HEK293T (cell line): ENCODE results near the gene RIT1.

Source experiments
- CTCF ChIA-PET: fragments of 350-600 bp; formaldehyde crosslinking; extraction: SDS; loops from one replicate; lab custom pipeline; 2021; ENCODE audit warnings: antibody characterized with exemption, inconsistent platforms; lab: Yijun Ruan, JAX
- POLR2A ChIA-PET: fragments of 350-600 bp; formaldehyde crosslinking; extraction: SDS; loops from one replicate; lab custom pipeline; 2020; ENCODE audit warnings: antibody characterized with exemption, inconsistent platforms; lab: Yijun Ruan, JAX
- DNase-seq: peaks from one replicate; pipeline ENCODE4 v3.0.0; 2012; ENCODE audit warnings: mixed read lengths; ENCODE audit errors: extremely low spot score
- ARNT ChIP-seq: fragments of 450-650 bp; IDR thresholded peaks from 2 replicates; pipeline ENCODE4 v1.6.1; 2017; ENCODE audit warnings: mild to moderate bottlenecking
- BHLHE40 ChIP-seq: fragments of 450-650 bp; IDR thresholded peaks from 2 replicates; pipeline ENCODE4 v1.6.1; 2016; ENCODE audit warnings: mild to moderate bottlenecking, moderate library complexity, borderline replicate concordance
- CTBP1 ChIP-seq: fragments of 450-650 bp; IDR thresholded peaks from 2 replicates; pipeline ENCODE4 v1.6.1; 2016; ENCODE audit warnings: borderline replicate concordance
- ELF4 ChIP-seq: fragments of 450-650 bp; IDR thresholded peaks from 2 replicates; pipeline ENCODE4 v1.6.1; 2017; ENCODE audit warnings: antibody characterized with exemption
- FOXA1 ChIP-seq: fragments of 450-650 bp; IDR thresholded peaks from 2 replicates; pipeline ENCODE4 v1.6.1; 2016; ENCODE audit warnings: mild to moderate bottlenecking
- FOXK2 ChIP-seq: fragments of 450-650 bp; IDR thresholded peaks from 2 replicates; pipeline ENCODE4 v1.6.1; 2016; ENCODE audit warnings: mild to moderate bottlenecking
- FOXM1 ChIP-seq: fragments of 450-650 bp; IDR thresholded peaks from 2 replicates; pipeline ENCODE4 v1.6.1; 2017; ENCODE audit warnings: mild to moderate bottlenecking, borderline replicate concordance
- HDGF ChIP-seq: fragments of 450-650 bp; IDR thresholded peaks from 2 replicates; pipeline ENCODE4 v1.6.1; 2017; ENCODE audit warnings: antibody characterized with exemption, borderline replicate concordance
- L3MBTL2 ChIP-seq: fragments of 450-650 bp; conservative IDR thresholded peaks from 2 replicates; pipeline ENCODE4 v1.6.1; 2016; ENCODE audit warnings: mild to moderate bottlenecking
- LEF1 ChIP-seq: fragments of 450-650 bp; IDR thresholded peaks from 2 replicates; pipeline ENCODE4 v1.6.1; 2017; ENCODE audit warnings: mild to moderate bottlenecking, borderline replicate concordance
- NFRKB ChIP-seq: fragments of 450-650 bp; IDR thresholded peaks from 2 replicates; pipeline ENCODE4 v1.6.1; 2016; ENCODE audit warnings: mild to moderate bottlenecking, moderate library complexity
- SP1 ChIP-seq: fragments of 450-650 bp; IDR thresholded peaks from 2 replicates; pipeline ENCODE4 v1.6.1; 2017
- SUZ12 ChIP-seq: fragments of 450-650 bp; IDR thresholded peaks from 2 replicates; pipeline ENCODE4 v1.6.1; 2016; ENCODE audit warnings: mild to moderate bottlenecking
- TARDBP ChIP-seq: fragments of 450-650 bp; IDR thresholded peaks from 2 replicates; pipeline ENCODE4 v1.6.1; 2016
- ZNF384 ChIP-seq: fragments of 450-650 bp; IDR thresholded peaks from 2 replicates; pipeline ENCODE4 v1.6.1; 2016
- TF ChIP-seq, protein P1 (sequence below): fragments of 450-650 bp; IDR thresholded peaks from 2 replicates; pipeline ENCODE4 v1.6.1; 2016

Gene RIT1

DNA sequence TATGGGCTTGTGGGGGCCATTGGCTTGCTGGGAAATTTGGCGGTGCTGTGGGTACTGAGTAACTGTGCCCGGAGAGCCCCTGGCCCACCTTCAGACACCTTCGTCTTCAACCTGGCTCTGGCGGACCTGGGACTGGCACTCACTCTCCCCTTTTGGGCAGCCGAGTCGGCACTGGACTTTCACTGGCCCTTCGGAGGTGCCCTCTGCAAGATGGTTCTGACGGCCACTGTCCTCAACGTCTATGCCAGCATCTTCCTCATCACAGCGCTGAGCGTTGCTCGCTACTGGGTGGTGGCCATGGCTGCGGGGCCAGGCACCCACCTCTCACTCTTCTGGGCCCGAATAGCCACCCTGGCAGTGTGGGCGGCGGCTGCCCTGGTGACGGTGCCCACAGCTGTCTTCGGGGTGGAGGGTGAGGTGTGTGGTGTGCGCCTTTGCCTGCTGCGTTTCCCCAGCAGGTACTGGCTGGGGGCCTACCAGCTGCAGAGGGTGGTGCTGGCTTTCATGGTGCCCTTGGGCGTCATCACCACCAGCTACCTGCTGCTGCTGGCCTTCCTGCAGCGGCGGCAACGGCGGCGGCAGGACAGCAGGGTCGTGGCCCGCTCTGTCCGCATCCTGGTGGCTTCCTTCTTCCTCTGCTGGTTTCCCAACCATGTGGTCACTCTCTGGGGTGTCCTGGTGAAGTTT lies 30.8 kb upstream of the RIT1 start:
- ChIA-PET POLR2A (interaction anchor here (1.5 kb wide), 1 partner anchor 271 kb away, joined by 3 read pairs; the partner anchor contains the start of gene PMF1), CTCF (interaction anchor here (1.4 kb wide), 1 partner anchor 48 kb away, joined by 6 read pairs; no protein-coding TSS in a partner anchor)
- DNase-seq, result no peak
- no peak for TF ChIP-seq HDGF
- TF ChIP-seq SP1, result no peak
- TF ChIP-seq FOXA1, result no peak
- no peak for TF ChIP-seq ELF4
- TF ChIP-seq, protein P1, sequence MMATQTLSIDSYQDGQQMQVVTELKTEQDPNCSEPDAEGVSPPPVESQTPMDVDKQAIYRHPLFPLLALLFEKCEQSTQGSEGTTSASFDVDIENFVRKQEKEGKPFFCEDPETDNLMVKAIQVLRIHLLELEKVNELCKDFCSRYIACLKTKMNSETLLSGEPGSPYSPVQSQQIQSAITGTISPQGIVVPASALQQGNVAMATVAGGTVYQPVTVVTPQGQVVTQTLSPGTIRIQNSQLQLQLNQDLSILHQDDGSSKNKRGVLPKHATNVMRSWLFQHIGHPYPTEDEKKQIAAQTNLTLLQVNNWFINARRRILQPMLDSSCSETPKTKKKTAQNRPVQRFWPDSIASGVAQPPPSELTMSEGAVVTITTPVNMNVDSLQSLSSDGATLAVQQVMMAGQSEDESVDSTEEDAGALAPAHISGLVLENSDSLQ, result no peak
- TF ChIP-seq SUZ12, result no peak
- TF ChIP-seq ARNT, result no peak
- no peak for TF ChIP-seq FOXK2
- TF ChIP-seq NFRKB, result no peak
- no peak for TF ChIP-seq L3MBTL2
- TF ChIP-seq CTBP1, result no peak
- no peak for TF ChIP-seq FOXM1

DNA sequence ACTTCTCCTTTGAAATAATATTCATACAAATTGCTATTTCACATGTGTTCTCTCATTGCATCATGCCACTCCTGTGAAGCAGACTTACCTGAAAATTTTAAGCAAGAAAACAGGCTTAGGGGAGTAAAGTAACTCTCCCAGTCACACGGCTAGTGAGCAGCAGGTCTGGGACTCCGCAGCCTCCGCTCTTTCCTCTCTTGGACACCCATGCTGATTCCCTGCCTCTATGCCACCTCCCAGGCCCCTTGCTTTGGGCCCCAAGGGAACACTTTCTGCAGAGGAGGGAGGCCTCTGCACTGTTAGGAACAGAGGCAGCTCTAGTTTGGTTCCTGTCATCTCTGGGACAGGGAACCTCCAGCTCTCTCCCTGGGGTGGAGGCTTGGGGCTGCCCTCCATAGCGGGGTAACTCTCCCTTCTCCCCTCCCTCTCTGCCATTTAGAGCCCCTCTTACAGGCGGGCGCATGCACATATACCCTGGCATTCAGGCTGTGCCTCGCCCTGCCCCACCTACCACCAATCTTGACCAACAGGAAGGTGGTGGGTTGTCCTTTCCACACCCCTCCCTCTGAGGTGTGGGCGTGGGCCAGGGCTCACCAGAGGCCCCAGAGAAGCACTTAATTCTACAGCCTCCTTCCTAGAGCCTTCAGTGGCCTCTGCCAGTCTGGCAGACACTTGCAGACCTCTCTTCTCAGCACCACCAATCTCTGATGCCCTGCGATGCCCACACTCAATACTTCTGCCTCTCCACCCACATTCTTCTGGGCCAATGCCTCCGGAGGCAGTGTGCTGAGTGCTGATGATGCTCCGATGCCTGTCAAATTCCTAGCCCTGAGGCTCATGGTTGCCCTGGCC lies 30.1 kb upstream of the RIT1 start, which contains the start of gene RXFP4:
Gene RXFP4, plus strand, starts transcription at position 646 of the 852 bp plus-strand sequence. Its CDS starts 72 bp downstream, at position 718.
- POLR2A ChIA-PET, result interaction anchor here (1.0 to 2.3 kb wide), 5 partner anchors 10 to 48 kb away, joined by 3 to 15 read pairs (median 7); partner anchors contain the start of gene ARHGEF2
- TF ChIP-seq L3MBTL2 (no peak), ZNF384 (no peak), TARDBP (no peak), LEF1 (no peak), FOXK2 (no peak), SUZ12 (no peak), ARNT (no peak), BHLHE40 (no peak), FOXA1 (no peak), ELF4 (no peak), FOXM1 (no peak), HDGF (no peak), SP1 (no peak)
- TF ChIP-seq, protein P1, result no peak
- CTCF ChIA-PET, result interaction anchor here (1.0 to 1.8 kb wide), 7 partner anchors 21 to 125 kb away, joined by 3 to 9 read pairs (median 6); partner anchors contain the start of gene ARHGEF2
- no peak for DNase-seq

DNA sequence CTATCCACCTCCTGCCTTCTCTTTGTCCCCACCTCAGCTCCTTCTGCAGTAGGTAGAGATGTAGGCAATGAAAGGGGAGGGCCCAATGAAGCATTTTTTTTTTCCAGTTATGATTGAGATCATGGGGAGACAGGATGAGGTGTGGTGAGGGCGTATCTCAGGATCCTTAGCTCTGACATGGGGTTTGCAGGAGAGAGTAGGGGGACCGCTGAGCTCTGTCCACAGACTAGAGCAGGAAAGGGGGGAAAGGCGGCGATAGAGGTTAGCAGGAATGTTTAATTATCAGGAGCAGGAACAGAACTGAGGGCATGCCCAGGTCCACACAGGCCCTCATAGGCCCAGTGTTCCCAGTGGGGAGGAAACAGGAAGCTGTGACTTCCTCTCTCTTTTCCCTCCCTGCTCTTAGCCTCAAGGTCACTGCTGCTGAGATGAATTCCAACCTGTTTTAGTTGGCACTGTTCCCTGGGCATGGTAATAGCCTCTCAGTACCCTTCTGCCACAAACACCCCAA lies 29.4 kb upstream of the RIT1 start:
- CTCF ChIA-PET, result interaction anchor here (0.7 to 1.8 kb wide), 7 partner anchors 22 to 126 kb away, joined by 3 to 9 read pairs (median 6); partner anchors contain the start of gene ARHGEF2

DNA sequence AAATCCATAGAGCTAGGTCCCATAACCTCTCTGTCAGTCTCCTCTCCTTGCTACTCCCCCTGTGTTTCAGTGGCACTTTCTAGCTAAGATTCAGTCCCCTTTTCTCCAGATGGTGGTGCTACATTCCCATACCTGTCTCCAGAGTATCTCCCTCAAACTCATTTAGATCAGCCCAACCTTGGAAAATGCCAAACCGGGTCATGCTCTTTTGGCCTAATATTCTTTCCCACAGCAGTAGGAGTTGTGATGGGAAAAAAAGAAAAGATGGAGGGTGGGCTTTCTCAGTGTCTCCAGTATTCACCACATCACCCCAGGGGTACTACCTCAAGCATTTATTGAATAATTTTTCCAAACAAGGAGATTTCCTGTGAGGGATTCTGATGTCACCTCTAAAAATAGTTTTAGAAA lies 27.1 kb upstream of the RIT1 start:
- POLR2A ChIA-PET, result interaction anchor here (1.0 to 1.1 kb wide), 6 partner anchors 39 to 128 kb away, joined by 3 to 9 read pairs (median 6); partner anchors contain the start of gene LAMTOR2
- CTCF ChIA-PET, result interaction anchor here (0.6 to 2.8 kb wide), 12 partner anchors 17 to 133 kb away, joined by 3 to 22 read pairs (median 4); partner anchors contain the start of gene ARHGEF2
- peak; percentile 74 for DNase-seq
- no peak for TF ChIP-seq LEF1
- TF ChIP-seq FOXK2, result no peak
- TF ChIP-seq, protein P1, result peak; percentile 66
- TF ChIP-seq FOXM1, result no peak

More for the DNA sequence above, 29.4 kb upstream of the RIT1 start:
- TF ChIP-seq L3MBTL2, result no peak
- TF ChIP-seq LEF1, result no peak
- no peak for TF ChIP-seq ZNF384
- TF ChIP-seq, protein P1, result no peak
- no peak for TF ChIP-seq TARDBP
- TF ChIP-seq SP1, result no peak
- TF ChIP-seq ARNT, result no peak
- TF ChIP-seq FOXK2, result no peak
- POLR2A ChIA-PET, result interaction anchor here (0.6 to 2.3 kb wide), 6 partner anchors 9 to 61 kb away, joined by 3 to 15 read pairs (median 6); partner anchors contain the start of gene ARHGEF2
- no peak for DNase-seq
